ENCODE data around the gene PIK3R6.

PIK3R6 gene

GRCh38 chr17:8868092-8868491 is 618 bp upstream of the PIK3R6 start:
- Histone ChIP-seq H3K4me2 (no peak overlapping the region), H4K20me1 (ENCODE audit: insufficient read depth) (no peaks in the 10 kb centered on the region), H2AFZ (ENCODE audit: low read depth) (no peak overlapping the region), H3K4me3 (IDR thresholded peaks at IDR 0.05; ENCODE audit: insufficient read depth, low read depth, low read length) (no peak overlapping the region), H3K79me2 (ENCODE audit: insufficient read depth, low read depth) (no peaks in the 10 kb centered on the region), H3K36me3 (ENCODE audit: insufficient read depth) (no peaks in the 10 kb centered on the region), H3K4me1 (ENCODE audit: low read depth, poor library complexity, severe bottlenecking) (no peaks in the 10 kb centered on the region), H3K9ac (no peak overlapping the region), H3K27ac (no peak overlapping the region), H3K27me3 (ENCODE audit: insufficient read depth, low read depth) (no peaks in the 10 kb centered on the region)
- TF ChIP-seq CTCF (conservative IDR thresholded peaks at IDR 0.05; ENCODE audit: low read depth, low read length), result no peak

DNA sequence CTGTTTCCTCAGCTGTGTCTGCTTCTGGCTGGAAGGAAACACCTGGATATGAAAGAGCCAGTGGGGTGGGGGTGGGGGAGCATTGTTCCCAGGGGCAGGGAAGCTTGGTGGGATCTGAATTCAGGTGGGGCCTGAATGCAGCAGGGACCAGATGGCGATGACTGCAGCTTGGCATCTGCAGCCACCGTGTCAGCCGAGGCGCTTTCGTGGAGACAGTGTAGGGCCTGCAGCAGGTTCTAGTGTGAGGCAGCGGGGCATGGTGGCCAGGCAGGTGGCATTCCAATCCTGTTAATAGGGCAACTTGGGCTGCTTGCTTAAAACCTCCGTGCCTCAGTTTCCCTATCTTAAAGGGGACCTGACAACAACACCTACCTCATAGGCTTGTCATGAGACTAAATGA is 1.7 kb downstream of the PIK3R6 start:
- no peak overlapping the region for H3K4me3 ChIP-seq (IDR thresholded peaks at IDR 0.05; ENCODE audit: insufficient read depth, low read depth, low read length)
- H3K27ac ChIP-seq, result no peak overlapping the region
- H3K4me2 ChIP-seq, result no peak overlapping the region
- no peak for TF ChIP-seq CTCF (conservative IDR thresholded peaks at IDR 0.05; ENCODE audit: low read depth, low read length)
- H3K36me3 ChIP-seq (ENCODE audit: insufficient read depth), result no peaks in the 10 kb centered on the region
- H4K20me1 ChIP-seq (ENCODE audit: insufficient read depth), result no peaks in the 10 kb centered on the region
- no peaks in the 10 kb centered on the region for H3K27me3 ChIP-seq (ENCODE audit: insufficient read depth, low read depth)
- no peaks in the 10 kb centered on the region for H3K4me1 ChIP-seq (ENCODE audit: low read depth, poor library complexity, severe bottlenecking)
- no peak overlapping the region for H3K9ac ChIP-seq
- H3K79me2 ChIP-seq (ENCODE audit: insufficient read depth, low read depth), result no peaks in the 10 kb centered on the region
- H2AFZ ChIP-seq (ENCODE audit: low read depth), result no peak overlapping the region

DNA sequence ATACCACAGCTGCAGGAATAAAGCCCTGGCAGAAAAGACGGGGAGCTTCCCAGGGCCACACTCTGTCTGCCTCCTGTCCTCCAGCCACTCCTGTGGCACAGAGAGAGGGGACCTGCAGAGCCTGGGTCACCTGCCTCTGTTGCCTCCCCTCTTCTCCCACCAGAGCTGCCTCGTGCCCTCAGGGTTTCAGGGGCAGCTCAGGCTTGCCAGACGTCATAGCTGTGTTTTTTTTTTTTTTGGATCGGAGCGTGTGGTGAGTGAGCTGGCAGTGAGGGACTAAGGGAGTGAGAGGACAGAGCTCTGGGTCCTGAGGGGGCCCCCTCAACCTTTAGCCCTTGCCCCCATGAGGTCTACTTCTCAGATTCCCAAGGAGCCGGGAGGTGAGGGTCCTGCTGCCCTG is 2.1 kb downstream of the PIK3R6 start:
- H3K4me1 ChIP-seq (ENCODE audit: low read depth, poor library complexity, severe bottlenecking), result no peaks in the 10 kb centered on the region
- H3K79me2 ChIP-seq (ENCODE audit: insufficient read depth, low read depth), result no peaks in the 10 kb centered on the region
- H4K20me1 ChIP-seq (ENCODE audit: insufficient read depth), result no peaks in the 10 kb centered on the region
- no peak overlapping the region for H3K4me3 ChIP-seq (IDR thresholded peaks at IDR 0.05; ENCODE audit: insufficient read depth, low read depth, low read length)
- H2AFZ ChIP-seq (ENCODE audit: low read depth), result no peak overlapping the region
- TF ChIP-seq CTCF (conservative IDR thresholded peaks at IDR 0.05; ENCODE audit: low read depth, low read length), result no peak
- H3K4me2 ChIP-seq, result no peak overlapping the region
- no peak overlapping the region for H3K27ac ChIP-seq
- H3K9ac ChIP-seq, result no peak overlapping the region
- H3K27me3 ChIP-seq (ENCODE audit: insufficient read depth, low read depth), result no peaks in the 10 kb centered on the region
- H3K36me3 ChIP-seq (ENCODE audit: insufficient read depth), result no peaks in the 10 kb centered on the region

DNA sequence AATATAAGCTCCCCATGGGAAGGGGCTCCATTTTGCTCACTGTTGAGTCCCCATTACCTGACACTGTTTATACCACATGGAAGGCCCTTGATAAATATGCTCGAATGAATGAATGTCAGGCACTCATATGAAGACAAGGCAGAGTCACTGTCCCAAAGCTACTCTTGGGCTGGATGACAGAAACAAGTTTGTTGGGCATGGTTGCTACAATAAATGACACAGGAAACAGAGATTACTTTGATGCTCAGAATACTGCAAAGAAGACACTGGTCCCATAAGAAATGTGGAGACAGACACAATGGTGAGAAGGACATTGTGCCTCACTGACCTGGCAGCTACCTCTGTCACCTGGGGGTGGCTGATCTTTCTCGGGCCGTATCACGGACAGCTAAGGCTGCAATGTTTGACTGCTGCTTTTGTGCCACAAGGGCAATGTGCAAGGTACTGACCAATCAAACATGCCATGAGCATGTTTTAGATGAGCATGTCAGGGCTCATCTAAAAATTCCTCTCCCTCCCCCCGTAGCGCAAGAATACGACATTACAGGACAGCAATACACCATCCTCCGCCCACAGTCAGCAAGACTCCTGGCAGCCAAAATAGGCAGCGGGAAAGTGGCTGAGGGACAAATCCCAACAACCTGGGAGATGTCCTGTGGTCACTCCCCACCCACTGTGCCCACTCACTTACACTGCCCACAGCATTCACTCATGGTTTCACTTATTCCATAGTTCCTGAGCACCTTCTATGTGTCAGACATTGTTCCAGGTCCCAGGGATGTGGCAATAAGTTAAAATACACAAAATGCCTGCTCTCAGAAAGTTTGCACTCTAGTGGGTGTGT is 5.0 kb downstream of the PIK3R6 start:
- H2AFZ ChIP-seq (ENCODE audit: low read depth), result no peak overlapping the region
- H3K79me2 ChIP-seq (ENCODE audit: insufficient read depth, low read depth), result no peaks in the 10 kb centered on the region
- H3K27ac ChIP-seq, result no peak overlapping the region
- H3K36me3 ChIP-seq (ENCODE audit: insufficient read depth), result no peaks in the 10 kb centered on the region
- H3K9ac ChIP-seq, result no peak overlapping the region
- H4K20me1 ChIP-seq (ENCODE audit: insufficient read depth), result no peaks in the 10 kb centered on the region
- no peak for TF ChIP-seq CTCF (conservative IDR thresholded peaks at IDR 0.05; ENCODE audit: low read depth, low read length)
- H3K4me2 ChIP-seq, result no peak overlapping the region
- no peak overlapping the region for H3K4me3 ChIP-seq (IDR thresholded peaks at IDR 0.05; ENCODE audit: insufficient read depth, low read depth, low read length)
- H3K27me3 ChIP-seq (ENCODE audit: insufficient read depth, low read depth), result no peaks in the 10 kb centered on the region
- no peaks in the 10 kb centered on the region for H3K4me1 ChIP-seq (ENCODE audit: low read depth, poor library complexity, severe bottlenecking)
